IMR-90 (cell line): Measurements from ENCODE around the gene OPCML. TPM values are rescaled to one million over a fixed set of nuclear protein-coding genes. Genes with fewer than 3 reads are reported as not detected.

ENCODE experiments used
- ATAC-seq: fragments of 200-7000 bp; cut with Tn5 transposase; 2 replicates; pipeline ENCODE4 v1.9.1; 2020; ENCODE audit warnings: low read depth, mild to moderate bottlenecking, moderate library complexity
- BruUV-seq: library from RNA; stranded (reverse); fragments of 400-500 nt; replicated peaks from 2 replicates; lab custom pipeline; 2021; lab: Mats Ljungman, UMichigan
- CTCF ChIA-PET: fragments of 300-600 bp; formaldehyde crosslinking; extraction: SDS; loops from one replicate; lab custom pipeline; 2021; ENCODE audit warnings: antibody characterized with exemption; lab: Yijun Ruan, JAX
- POLR2A ChIA-PET: fragments of 300-600 bp; sonication (Branson Sonifier 250); formaldehyde crosslinking; loops from one replicate; lab custom pipeline; 2022; ENCODE audit warnings: antibody characterized with exemption; ENCODE audit not compliant: unreplicated experiment; lab: Charles Lee
- DNase-seq: peaks from one replicate; pipeline ENCODE4 v3.0.0; 2013
- H2AFZ ChIP-seq: replicated peaks from 2 replicates; pipeline ENCODE3; 2013; ENCODE audit warnings: low read length, mild to moderate bottlenecking; ENCODE audit not compliant: poor library complexity
- H2AK5ac ChIP-seq: 2 replicates; pipeline ENCODE4 v1.6.1; 2013; ENCODE audit warnings: low read depth, low read length, inconsistent platforms
- H2AK9ac ChIP-seq: replicated peaks from 2 replicates; pipeline ENCODE3; 2013; ENCODE audit warnings: mild to moderate bottlenecking, low read depth, low read length, moderate library complexity; ENCODE audit not compliant: poor library complexity
- H2BK120ac ChIP-seq: 2 replicates; pipeline ENCODE4 v1.6.1; 2013; ENCODE audit warnings: low read depth, low read length, inconsistent platforms
- H2BK15ac ChIP-seq: 3 replicates; pipeline ENCODE4 v1.6.1; 2013; ENCODE audit warnings: low read depth, low read length, inconsistent platforms
- H2BK20ac ChIP-seq: 2 replicates; pipeline ENCODE4 v1.6.1; 2013; ENCODE audit warnings: low read depth, mild to moderate bottlenecking, inconsistent platforms, low read length, moderate library complexity
- H2BK5ac ChIP-seq: 2 replicates; pipeline ENCODE4 v1.6.1; 2013; ENCODE audit warnings: mild to moderate bottlenecking, low read depth, low read length, inconsistent platforms; ENCODE audit not compliant: poor library complexity, severe bottlenecking
- H3K14ac ChIP-seq: replicated peaks from 2 replicates; pipeline ENCODE4 v1.6.1; 2013; ENCODE audit warnings: low read depth, low read length, inconsistent platforms
- H3K18ac ChIP-seq: 2 replicates; pipeline ENCODE4 v1.6.1; 2013; ENCODE audit warnings: low read depth, low read length, control low read depth
- H3K23ac ChIP-seq: 2 replicates; pipeline ENCODE4 v1.6.1; 2013; ENCODE audit warnings: low read depth, low read length, inconsistent platforms
- H3K27ac ChIP-seq: 2 replicates; pipeline ENCODE4 v1.5.1; 2013; ENCODE audit warnings: mild to moderate bottlenecking, control low read depth, low read length; ENCODE audit not compliant: insufficient read depth
- H3K27me3 ChIP-seq: 2 replicates; pipeline ENCODE4 v1.6.1; 2013; ENCODE audit warnings: low read length; ENCODE audit not compliant: control insufficient read depth, insufficient read depth
- H3K36me3 ChIP-seq: 2 replicates; pipeline ENCODE4 v1.6.1; 2013; ENCODE audit warnings: low read length, mixed read lengths; ENCODE audit not compliant: control insufficient read depth, insufficient read depth
- H3K4ac ChIP-seq: 2 replicates; pipeline ENCODE4 v1.6.1; 2013; ENCODE audit warnings: low read depth, low read length, inconsistent platforms
- H3K4me1 ChIP-seq: 2 replicates; pipeline ENCODE4 v1.6.1; 2013; ENCODE audit warnings: low read length, mixed read lengths; ENCODE audit not compliant: control insufficient read depth, insufficient read depth
- H3K4me2 ChIP-seq: 2 replicates; pipeline ENCODE4 v1.6.1; 2013; ENCODE audit warnings: low read depth, mild to moderate bottlenecking, control low read depth, low read length, moderate library complexity
- H3K4me3 ChIP-seq: 2 replicates; pipeline ENCODE4 v1.5.1; 2013; ENCODE audit warnings: low read depth, mild to moderate bottlenecking, control low read depth, low read length, moderate library complexity; ENCODE audit not compliant: insufficient read depth
- H3K56ac ChIP-seq: 2 replicates; pipeline ENCODE4 v1.6.1; 2013; ENCODE audit warnings: low read length, inconsistent platforms; ENCODE audit not compliant: insufficient read depth; ENCODE audit errors: extremely low read depth
- H3K79me1 ChIP-seq, 2 experiments: 2 replicates each; pipeline ENCODE4 v1.6.1; 2013; ENCODE audit warnings: low read length in 2 of 2, inconsistent platforms in 1 of 2, low read depth in 1 of 2
- H3K9ac ChIP-seq: 2 replicates; pipeline ENCODE4 v1.6.1; 2013; ENCODE audit warnings: low read depth, low read length, control low read depth
- H3K9me1 ChIP-seq: 2 replicates; pipeline ENCODE4 v1.6.1; 2013; ENCODE audit warnings: low read length, inconsistent platforms; ENCODE audit not compliant: insufficient read depth
- H3K9me3 ChIP-seq: 2 replicates; pipeline ENCODE4 v1.6.1; 2013; ENCODE audit warnings: low read length; ENCODE audit not compliant: control insufficient read depth, insufficient read depth
- H4K20me1 ChIP-seq: 2 replicates; pipeline ENCODE4 v1.6.1; 2013; ENCODE audit warnings: low read length, inconsistent platforms; ENCODE audit not compliant: insufficient read depth
- H4K5ac ChIP-seq: 2 replicates; pipeline ENCODE4 v1.6.1; 2013; ENCODE audit warnings: mild to moderate bottlenecking, low read depth, low read length, control low read depth
- H4K8ac ChIP-seq, 2 experiments: 2 replicates each; pipeline ENCODE4 v1.6.1; 2013; ENCODE audit warnings: low read depth in 2 of 2, low read length in 2 of 2, control low read depth in 1 of 2, inconsistent platforms in 1 of 2
- H4K91ac ChIP-seq: 2 replicates; pipeline ENCODE4 v1.6.1; 2013; ENCODE audit warnings: low read depth, low read length, inconsistent platforms; ENCODE audit not compliant: insufficient read depth
- BHLHE40 ChIP-seq: fragments of 150-350 bp; IDR thresholded peaks from 2 replicates; pipeline ENCODE4 v1.6.1; 2016; ENCODE audit warnings: mild to moderate bottlenecking, low read depth, low read length
- CEBPB ChIP-seq: IDR thresholded peaks from 2 replicates; pipeline ENCODE4 v1.6.1; 2012; ENCODE audit warnings: low read depth, low read length, improper control_type of control experiment
- CHD1 ChIP-seq: IDR thresholded peaks from 2 replicates; pipeline ENCODE4 v1.6.1; 2012; ENCODE audit warnings: low read depth, low read length, improper control_type of control experiment
- CTCF ChIP-seq: conservative IDR thresholded peaks from 2 replicates; pipeline ENCODE4 v1.5.1; 2012; ENCODE audit warnings: mild to moderate bottlenecking, low read depth, low read length, improper control_type of control experiment
- ELK1 ChIP-seq: fragments of 150-350 bp; IDR thresholded peaks from 2 replicates; pipeline ENCODE4 v1.6.1; 2016; ENCODE audit warnings: low read depth, mild to moderate bottlenecking, low read length, moderate library complexity, borderline replicate concordance
- FOS ChIP-seq: fragments of 150-350 bp; IDR thresholded peaks from 2 replicates; pipeline ENCODE4 v1.6.1; 2016; ENCODE audit warnings: low read depth, low read length
- MAFK ChIP-seq: IDR thresholded peaks from 2 replicates; pipeline ENCODE4 v1.6.1; 2012; ENCODE audit warnings: low read depth, low read length, improper control_type of control experiment
- MAZ ChIP-seq: IDR thresholded peaks from 2 replicates; pipeline ENCODE4 v1.6.1; 2012; ENCODE audit warnings: low read depth, mild to moderate bottlenecking, low read length, improper control_type of control experiment, moderate library complexity, borderline replicate concordance
- MXI1 ChIP-seq: IDR thresholded peaks from 2 replicates; pipeline ENCODE4 v1.6.1; 2012; ENCODE audit warnings: low read depth, mild to moderate bottlenecking, low read length, moderate library complexity, borderline replicate concordance
- NFE2L2 ChIP-seq: fragments of 150-350 bp; IDR thresholded peaks from 2 replicates; pipeline ENCODE4 v1.6.1; 2016; ENCODE audit warnings: low read depth, mild to moderate bottlenecking, low read length
- POLR2A ChIP-seq: IDR thresholded peaks from 2 replicates; pipeline ENCODE4 v1.6.1; 2012; ENCODE audit warnings: mild to moderate bottlenecking, low read depth, low read length
- RAD21 ChIP-seq: IDR thresholded peaks from 2 replicates; pipeline ENCODE4 v1.6.1; 2012; ENCODE audit warnings: low read length, improper control_type of control experiment
- RCOR1 ChIP-seq: IDR thresholded peaks from 2 replicates; pipeline ENCODE4 v1.6.1; 2012; ENCODE audit warnings: mild to moderate bottlenecking, low read length, improper control_type of control experiment; ENCODE audit not compliant: insufficient replicate concordance
- RFX5 ChIP-seq: IDR thresholded peaks from 2 replicates; pipeline ENCODE4 v1.8.0; 2012; ENCODE audit warnings: low read depth, mild to moderate bottlenecking, low read length, moderate library complexity
- SMC3 ChIP-seq: fragments of 150-350 bp; IDR thresholded peaks from 2 replicates; pipeline ENCODE4 v1.6.1; 2016; ENCODE audit warnings: low read depth, mild to moderate bottlenecking, antibody characterized with exemption, low read length, moderate library complexity
- USF2 ChIP-seq: fragments of 150-350 bp; IDR thresholded peaks from 2 replicates; pipeline ENCODE4 v1.6.1; 2017; ENCODE audit warnings: mild to moderate bottlenecking, antibody characterized with exemption, low read length, low read depth
- WGBS, 2 experiments: methylation state at CpG; one replicate each; pipeline versions ENCODE4 v1.1.5 to v1.1.7; 2013; ENCODE audit warnings: missing lambda C conversion rate in 2 of 2; ENCODE audit not compliant: insufficient read length in 1 of 2; ENCODE audit errors: extremely low coverage in 2 of 2; 5-methylcytosine and 5-hydroxymethylcytosine counted together
- dilution Hi-C: fragments of 300-500 bp; cut with HindIII; formaldehyde crosslinking; loops from one replicate; pipeline ENCODE4 v1.14.3; 2018; ENCODE audit warnings: low sequenced_read_pairs; ENCODE audit not compliant: unreplicated experiment
- in situ Hi-C: fragments of 300-500 bp; cut with MboI; formaldehyde crosslinking; loops from 3 replicates; pipeline ENCODE4 v1.14.3; 2019; ENCODE audit warnings: low sequenced_read_pairs, inconsistent platforms, mixed read lengths
- intact Hi-C: fragments of 100-400 bp; cut with micrococcal nuclease; formaldehyde crosslinking; loops from 2 replicates; pipeline ENCODE4 v1.10.0; 2022
- polyA plus RNA-seq, 3 experiments: library from polyadenylated mRNA; depleted of rRNA; stranded (reverse); fragments of >200 nt; gene quantifications; 2 replicates each; pipeline ENCODE4 v1.2.3, GENCODE V29; 2012; ENCODE audit warnings: low replicate concordance in 1 of 3
- total RNA-seq: library from RNA; depleted of rRNA; stranded (reverse); fragments of >200 nt; gene quantifications from 2 replicates; pipeline ENCODE4 v1.2.3, GENCODE V29; 2012

OPCML gene
- total and polyA plus RNA-seq, 2 of the 4 experiments (the other 2 are of a cell fraction) = under 0.01 to 2.6 TPM

GRCh38 chr11:132639403-132639802 is 892.9 kb downstream of the OPCML start:
- H3K9me3 ChIP-seq = no peaks in the 10 kb centered on the region
- no peaks in the 10 kb centered on the region for H3K4me1 ChIP-seq
- no peaks in the 10 kb centered on the region for H3K36me3 ChIP-seq
- H3K79me1 ChIP-seq = no peaks in the 10 kb centered on the region
- H3K4ac ChIP-seq = no peak overlapping the region
- H2AK9ac ChIP-seq = no peak overlapping the region
- no peak overlapping the region for H3K23ac ChIP-seq
- H4K5ac ChIP-seq = no peak overlapping the region
- no peak overlapping the region for H3K4me2 ChIP-seq
- no peak overlapping the region for H3K27ac ChIP-seq
- ATAC-seq = no peak
- H4K20me1 ChIP-seq = no peaks in the 10 kb centered on the region
- no peak overlapping the region for H3K18ac ChIP-seq
- no peak overlapping the region for H2BK20ac ChIP-seq
- H2AFZ ChIP-seq = no peak overlapping the region
- no peak overlapping the region for H2BK120ac ChIP-seq
- TF ChIP-seq RCOR1 (no peak), FOS (no peak), USF2 (no peak), MAFK (no peak), POLR2A (no peak), RAD21 (no peak), CHD1 (no peak), CEBPB (no peak), SMC3 (no peak), BHLHE40 (no peak), ELK1 (no peak), NFE2L2 (no peak), CTCF (no peak), MAZ (no peak), RFX5 (no peak), MXI1 (no peak)
- no peak overlapping the region for H4K8ac ChIP-seq
- H3K27me3 ChIP-seq = no peaks in the 10 kb centered on the region; the same call in 1 of the 2 replicates
- no peak overlapping the region for H2BK5ac ChIP-seq
- no peak for DNase-seq
- H2AK5ac ChIP-seq = no peak overlapping the region
- no peak overlapping the region for H2BK15ac ChIP-seq
- H4K91ac ChIP-seq = no peak overlapping the region
- dilution Hi-C loops (no loop called here), intact Hi-C loops (no loop called here), in situ Hi-C loops (no loop called here)
- no peak overlapping the region for H3K14ac ChIP-seq
- BruUV-seq = no TSS peak
- no peak overlapping the region for H3K56ac ChIP-seq
- H3K9me1 ChIP-seq = no peaks in the 10 kb centered on the region
- H3K9ac ChIP-seq = no peak overlapping the region
- CTCF ChIA-PET = no interaction called here
- no CpG with 5 or more reads among the region's 3 CpGs for WGBS, 2 experiments
- no peak overlapping the region for H3K4me3 ChIP-seq
- POLR2A ChIA-PET = no interaction called here
